Activated CD8-positive, alpha-beta memory T cell treated with anti-CD3 and anti-CD28 coated beads for 48 hours (primary cell): Measurements from ENCODE around the gene ECHS1.
"Not testable (repeated sequence)": the region's sequence is repeated elsewhere in the genome, so short reads cannot be mapped to it uniquely, and the experiment has no call there.

Experiments
- DNase-seq, 3 experiments: peaks; one replicate each; pipeline ENCODE4 v3.0.0-alpha.2; 2020; ENCODE audit warnings: low read depth in 2 of 3, low spot score in 2 of 3

ECHS1 gene

DNA sequence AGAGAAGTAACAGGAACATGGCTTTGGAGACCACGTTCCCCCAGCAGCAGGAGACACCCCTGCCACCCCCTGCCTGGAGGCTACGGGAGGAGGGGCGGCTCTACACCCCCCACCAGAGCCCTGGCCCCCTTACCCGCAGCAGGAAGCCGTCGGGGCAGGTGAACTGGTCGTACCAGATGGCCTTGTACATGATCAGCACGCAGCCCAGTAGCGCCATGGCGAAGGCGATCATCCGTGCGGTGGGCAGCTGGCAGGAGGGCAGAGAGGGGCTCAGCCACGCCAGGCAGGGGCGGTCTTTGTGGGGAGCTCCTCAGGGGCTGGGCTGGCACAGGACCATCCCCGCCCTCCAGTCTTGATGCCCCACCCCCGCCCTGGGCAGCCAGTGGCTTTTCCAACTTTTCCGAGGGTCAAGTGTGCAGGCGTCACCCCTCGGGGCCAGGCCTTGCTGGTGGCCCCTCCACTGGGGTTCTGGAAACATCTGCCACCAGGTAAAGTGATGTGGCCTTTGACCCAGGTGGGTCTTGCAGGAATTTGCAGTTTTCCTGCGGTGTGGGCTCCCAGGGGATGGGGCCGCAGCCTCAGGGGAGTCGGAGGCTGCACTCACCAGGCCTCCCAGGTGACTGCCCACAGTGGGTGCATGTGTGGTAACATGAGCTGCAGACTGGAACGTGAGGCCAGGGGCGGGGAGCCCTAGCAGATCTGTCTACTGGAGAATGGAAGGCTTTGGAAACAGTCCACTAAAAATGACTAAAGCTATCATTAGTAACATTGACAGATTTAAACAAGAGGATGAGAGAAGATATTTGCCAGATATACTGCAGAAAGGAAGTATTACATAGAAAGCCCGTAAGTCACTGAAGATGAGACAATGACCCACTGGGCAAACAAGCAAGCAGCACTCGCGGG is 46.2 kb downstream of the ECHS1 start:
- no peak for DNase-seq

DNA sequence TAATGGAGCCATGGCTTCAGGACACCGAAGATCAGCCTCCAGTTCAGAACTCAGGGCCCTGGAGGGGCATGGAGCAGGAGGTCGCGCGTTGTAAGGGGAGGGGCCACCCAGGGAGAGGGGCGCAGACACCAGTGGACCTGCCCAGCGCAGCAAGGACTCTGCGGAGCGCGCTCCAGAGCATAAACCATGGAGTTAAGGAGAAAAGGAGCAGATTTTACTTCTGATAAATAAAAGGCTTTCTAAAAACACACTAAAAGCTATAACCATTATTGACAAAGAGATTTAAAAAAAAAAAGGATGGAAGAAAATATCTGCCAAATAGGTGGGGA is 47.0 kb downstream of the ECHS1 start:
- no peak for DNase-seq

DNA sequence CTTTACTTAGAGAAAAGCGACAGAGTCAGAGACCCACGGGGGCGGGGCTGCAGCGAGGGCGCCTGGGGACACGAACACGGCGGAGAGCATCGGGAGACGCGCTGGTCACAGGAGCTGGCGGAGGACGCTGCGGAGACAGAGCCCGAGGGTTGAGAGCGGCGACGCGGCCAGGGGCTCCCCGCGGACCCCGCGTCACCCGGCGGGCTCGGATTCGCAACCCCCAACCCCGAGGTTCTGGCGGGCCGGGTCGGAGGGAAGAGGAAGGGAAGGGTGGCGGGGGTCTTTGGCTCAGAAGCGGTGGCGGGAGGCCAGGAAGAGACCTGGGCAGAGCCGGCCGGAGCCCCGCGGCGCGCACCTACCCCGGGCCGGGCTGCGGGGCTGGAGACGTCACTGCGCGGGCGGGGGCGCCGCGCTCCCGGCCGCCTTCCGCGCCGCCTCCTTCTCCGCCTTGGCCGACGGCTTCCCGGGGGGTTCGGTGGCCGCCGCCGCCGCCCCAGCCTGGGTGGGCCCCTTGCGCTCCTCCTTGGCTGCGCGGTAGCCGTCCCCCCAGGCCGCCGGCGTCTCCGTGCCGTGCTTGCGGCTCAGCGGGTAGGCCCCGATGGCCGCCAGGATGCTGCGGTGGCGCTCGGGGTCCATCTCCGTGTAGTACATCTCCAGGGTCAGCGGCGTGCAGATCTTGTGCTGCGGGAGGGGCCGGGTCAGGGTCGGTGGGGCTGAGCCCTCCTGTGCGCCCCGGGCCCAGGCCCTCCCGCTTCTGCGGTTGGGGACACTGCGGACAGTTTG is 47.5 kb downstream of the ECHS1 start:
- DNase-seq: no peak

DNA sequence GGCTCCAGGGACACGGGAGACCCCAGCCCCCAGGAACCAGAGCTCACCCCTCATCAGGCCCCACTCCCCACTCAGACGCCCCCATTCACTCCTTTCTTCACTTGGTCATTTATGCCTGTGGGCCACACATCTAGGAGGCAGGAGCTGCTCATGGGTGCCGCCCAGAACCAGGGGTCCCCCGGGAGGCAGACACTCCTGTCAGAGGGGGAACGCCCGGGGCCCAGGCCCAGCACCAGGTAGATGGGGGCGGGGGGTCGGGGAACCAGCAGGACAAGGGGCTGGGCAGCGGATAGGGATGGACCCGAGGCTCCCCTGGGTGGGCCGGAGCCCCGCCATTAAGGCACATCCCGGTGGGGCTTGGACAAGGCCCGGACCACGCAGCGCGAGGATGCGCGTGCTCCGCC is 48.3 kb downstream of the ECHS1 start:
- DNase-seq: no peak

DNA sequence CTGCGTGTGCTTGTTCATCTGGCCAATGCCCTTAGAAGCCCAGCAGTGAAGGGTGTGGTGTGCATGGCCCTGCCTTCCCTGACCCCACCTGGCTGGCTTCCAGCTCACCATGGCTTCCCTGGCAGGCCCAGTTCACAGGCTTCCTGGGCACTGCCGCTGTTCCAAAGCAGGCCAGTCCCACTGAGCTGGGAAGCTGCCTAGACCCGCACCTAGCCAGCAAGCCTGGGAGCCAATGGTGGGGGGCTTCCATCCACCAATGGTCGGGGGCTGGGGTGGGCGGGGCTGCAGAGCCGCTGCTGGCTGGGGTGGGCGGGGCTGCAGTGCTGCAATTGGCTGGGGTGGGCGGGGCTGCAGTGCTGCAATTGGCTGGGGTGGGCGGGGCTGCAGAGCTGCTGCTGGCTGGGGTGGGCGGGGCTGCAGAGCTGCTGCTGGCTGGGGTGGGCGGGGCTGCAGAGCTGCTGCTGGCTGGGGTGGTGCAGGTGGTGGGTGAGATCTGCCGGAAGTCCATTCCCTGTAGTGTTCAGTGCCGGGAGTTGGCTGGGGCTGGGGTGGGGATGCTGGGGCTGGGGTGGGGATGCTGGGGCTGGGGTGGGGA is 48.9 kb downstream of the ECHS1 start:
- peak in 1 of 3 experiments; percentile 39 for DNase-seq

DNA sequence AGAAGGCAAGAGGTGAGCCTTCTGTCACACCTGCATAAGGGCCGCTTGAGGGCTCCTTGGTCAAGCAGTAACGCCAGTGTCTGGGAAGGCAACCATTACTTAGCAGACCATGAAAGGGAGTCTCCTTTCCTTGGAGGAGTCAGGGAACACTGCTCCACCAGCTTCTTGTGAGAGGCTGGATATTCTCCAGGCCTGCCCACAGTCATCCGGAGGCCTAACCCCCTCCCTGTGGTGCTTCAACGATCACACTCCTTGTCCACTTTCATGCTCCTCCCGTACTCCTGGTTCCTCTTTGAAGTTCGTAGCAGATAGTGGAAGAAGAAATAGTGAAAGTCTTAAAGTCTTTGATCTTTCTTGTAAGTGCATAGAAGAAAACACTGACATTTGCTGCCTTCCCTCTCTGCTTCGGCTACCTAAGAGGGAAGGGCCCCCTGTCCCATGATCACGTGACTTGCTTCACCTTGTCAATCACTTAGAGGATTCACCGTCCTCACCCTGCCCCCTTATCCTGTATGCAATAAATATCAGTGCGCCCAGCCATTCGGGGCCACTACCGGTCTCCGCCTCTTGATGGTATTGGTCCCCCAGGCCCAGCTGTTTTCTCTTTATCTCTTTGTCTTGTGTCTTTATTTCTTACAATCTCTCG is 51.0 kb downstream of the ECHS1 start:
- not testable (repeated sequence) for DNase-seq

DNA sequence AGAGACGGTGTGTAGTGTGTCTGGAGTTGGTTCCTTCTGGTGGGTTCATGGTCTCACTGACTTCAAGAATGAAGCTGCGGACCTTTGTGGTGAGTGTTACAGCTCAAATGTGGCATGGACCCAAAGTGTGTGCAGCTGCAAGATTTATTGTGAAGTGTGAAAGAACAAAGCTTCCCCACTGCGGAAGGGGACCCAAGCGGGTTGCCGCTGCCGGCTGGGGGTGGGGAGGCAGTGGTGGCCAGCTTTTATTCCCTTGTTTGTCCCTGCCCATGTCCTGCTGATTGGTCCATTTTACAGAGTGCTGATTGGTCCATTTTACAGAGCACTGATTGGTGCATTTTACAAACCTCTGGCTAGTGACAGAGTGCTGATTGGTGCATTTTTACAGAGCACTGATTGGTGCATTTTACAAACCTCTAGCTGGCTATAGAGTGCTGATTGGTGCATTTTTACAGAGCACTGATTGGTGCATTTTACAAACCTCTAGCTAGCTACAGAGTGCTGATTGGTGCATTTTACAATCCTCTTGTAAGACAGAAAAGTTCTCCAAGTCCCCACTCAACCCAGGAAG is 52.2 kb downstream of the ECHS1 start:
- DNase-seq: not testable (repeated sequence)

DNA sequence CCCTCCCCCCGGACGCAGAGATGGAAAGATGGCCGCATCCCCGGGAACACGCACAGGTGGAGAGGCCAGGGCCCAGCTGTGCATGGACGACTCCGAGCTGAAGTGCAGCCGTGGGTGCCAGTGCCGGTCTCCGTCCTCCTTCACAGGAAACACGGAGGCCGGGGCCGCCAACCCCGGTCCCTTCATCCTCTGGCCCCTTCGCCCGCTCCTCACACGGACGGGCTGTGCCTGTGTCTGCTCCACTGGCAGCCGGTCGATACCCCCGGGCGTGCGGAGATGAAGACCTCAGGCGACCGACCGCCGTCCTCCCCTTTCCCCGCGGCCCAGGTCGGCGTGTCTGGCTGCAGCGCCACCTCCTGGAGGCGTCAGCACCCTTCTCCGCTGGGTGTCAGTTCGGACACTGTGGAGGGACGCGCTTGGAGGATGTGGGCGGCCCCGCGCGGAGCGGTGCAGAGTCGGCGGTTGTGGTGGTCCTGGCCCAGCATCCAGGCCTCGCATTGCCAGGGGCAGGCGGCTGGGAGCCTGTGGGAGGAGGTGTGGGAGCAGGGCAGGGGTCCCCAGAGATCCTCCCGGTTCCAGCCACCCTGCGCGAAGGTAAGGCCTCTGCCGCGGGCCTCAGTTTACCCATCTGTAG is 54.5 kb downstream of the ECHS1 start:
- DNase-seq: peak in 1 of 3 experiments; percentile 41

DNA sequence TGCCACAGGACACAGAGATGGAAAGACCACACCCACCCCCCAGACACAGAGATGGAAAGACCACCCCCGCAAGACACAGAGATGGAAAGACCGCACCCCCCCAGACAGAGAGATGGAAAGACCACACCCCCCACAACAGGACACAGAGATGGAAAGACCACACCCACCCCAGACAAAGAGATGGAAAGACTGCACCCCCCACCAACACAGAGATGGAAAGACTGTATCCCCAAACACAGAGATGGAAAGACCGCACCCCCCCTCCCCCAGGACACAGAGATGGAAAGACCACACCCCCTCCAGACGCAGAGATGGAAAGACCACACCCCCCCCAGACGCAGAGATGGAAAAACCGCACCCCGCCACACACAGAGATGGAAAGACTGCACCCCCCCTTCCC is 56.4 kb downstream of the ECHS1 start:
- DNase-seq: no peak

DNA sequence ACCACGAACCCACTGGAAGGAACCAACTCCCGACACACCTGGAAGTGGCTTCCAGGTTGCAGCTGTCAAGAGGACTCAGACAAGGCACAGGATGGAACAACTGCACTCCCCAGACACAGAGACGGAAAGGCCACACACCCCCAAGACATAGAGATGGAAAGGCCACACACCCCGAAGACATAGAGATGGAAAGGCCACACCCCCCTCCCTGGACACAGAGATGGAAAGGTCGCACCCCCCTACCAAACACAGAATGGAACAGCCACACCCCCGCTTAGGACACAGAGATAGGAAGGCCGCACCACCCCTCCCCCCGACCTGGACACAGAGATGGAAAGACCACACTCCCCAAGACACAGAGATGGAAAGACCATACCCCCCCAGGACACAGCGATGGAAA is 56.9 kb downstream of the ECHS1 start:
- DNase-seq: no peak

DNA sequence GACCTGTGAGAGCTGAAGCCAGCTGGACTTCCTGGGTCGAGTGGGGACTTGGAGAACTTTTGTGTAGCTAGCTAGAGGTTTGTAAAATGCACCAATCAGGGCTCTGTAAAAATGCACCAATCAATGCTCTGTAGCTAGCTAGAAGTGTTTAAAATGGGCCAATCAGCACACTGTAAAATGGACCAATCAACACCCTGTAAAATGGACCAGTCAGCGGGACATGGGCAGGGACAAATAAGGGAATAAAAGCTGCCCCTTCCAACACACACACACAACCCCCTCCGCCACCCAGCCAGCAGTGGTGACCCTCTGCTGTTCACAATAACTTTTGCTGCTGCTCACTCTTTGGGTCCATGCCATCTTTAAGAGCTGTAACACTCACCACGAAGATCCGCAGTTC is 57.3 kb downstream of the ECHS1 start:
- no peak for DNase-seq

DNA sequence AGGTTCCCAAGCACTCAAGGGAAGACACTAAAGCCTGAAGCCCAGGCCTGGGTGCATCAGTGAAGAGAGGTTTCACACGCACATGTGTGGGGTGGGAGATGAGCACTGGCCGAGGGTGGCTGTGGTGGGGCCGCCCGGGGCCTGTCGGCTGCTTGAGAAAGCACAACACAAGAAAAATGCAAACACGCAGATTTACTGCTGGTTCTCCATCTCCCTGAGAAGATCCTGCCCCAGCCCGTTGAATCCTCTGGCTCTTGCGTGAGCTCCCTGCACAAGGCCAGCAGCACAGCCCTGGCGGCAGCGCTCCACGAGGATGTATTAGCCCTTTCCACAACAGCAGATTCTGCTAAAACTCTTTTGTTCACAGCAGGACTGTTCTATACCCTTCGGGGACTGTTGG is 58.2 kb downstream of the ECHS1 start:
- DNase-seq: no peak

DNA sequence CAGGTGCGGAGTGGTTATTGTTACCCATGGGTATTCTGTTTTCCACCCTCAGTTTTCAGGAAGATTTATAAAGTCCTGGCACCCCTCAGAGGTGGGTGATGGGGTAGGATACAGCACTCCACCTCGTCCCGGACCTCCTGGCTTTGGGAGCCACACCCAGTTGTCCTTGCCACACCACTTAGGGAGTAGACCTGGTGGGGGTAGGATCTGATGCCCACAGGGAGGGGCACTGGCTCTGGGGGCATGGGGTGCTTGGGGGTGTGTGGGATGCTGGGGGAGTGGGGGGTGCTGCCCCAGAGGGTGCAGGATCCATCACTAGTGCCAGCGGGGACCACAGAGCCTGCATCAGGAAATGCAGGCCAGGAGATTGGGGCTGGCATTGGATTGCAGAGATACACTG is 60.0 kb downstream of the ECHS1 start:
- DNase-seq: no peak

DNA sequence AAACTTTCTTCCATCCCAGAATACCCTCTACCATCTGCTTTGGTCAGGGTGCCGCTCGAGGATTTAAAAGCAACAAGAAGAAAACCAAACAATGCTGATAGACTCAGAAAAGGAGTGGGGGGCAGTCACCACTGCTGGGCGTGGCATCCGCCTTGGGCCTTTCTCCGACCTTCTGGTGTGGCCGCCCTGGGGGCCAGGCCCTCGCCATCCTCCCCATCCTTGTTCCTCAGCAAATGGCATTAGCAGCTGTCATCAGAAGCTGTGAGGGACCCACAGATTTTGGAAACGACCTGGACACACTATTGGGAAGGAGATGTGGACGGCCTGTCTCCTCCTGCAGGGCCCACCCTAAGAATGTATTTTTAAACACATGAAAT is 60.4 kb downstream of the ECHS1 start:
- no peak for DNase-seq
